D721Med (cell line): ENCODE data around the gene GRID2.
A peak's percentile ranks its signal among the peaks of the same experiment; 100 is the strongest.

ENCODE experiments used
- DNase-seq: peaks from one replicate; pipeline ENCODE4 v3.0.0; 2011; ENCODE audit warnings: low spot score; ENCODE audit not compliant: insufficient read length
- FAIRE-seq: peaks from 2 replicates; lab custom pipeline; 2011; peaks lifted over from hg19 to GRCh38; lab: Jason Lieb, UNC
- TF ChIP-seq, protein P1 (sequence below): IDR thresholded peaks from 2 replicates; pipeline ENCODE4 v1.5.1; 2012; ENCODE audit warnings: mild to moderate bottlenecking, control low read depth; ENCODE audit not compliant: insufficient read depth; ENCODE audit errors: missing control alignments

Gene GRID2

GRCh38 chr4:93515208-93515607 lies 1211.4 kb downstream of the GRID2 start:
- TF ChIP-seq, protein P1, sequence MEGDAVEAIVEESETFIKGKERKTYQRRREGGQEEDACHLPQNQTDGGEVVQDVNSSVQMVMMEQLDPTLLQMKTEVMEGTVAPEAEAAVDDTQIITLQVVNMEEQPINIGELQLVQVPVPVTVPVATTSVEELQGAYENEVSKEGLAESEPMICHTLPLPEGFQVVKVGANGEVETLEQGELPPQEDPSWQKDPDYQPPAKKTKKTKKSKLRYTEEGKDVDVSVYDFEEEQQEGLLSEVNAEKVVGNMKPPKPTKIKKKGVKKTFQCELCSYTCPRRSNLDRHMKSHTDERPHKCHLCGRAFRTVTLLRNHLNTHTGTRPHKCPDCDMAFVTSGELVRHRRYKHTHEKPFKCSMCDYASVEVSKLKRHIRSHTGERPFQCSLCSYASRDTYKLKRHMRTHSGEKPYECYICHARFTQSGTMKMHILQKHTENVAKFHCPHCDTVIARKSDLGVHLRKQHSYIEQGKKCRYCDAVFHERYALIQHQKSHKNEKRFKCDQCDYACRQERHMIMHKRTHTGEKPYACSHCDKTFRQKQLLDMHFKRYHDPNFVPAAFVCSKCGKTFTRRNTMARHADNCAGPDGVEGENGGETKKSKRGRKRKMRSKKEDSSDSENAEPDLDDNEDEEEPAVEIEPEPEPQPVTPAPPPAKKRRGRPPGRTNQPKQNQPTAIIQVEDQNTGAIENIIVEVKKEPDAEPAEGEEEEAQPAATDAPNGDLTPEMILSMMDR, result no peak
- DNase-seq, result no peak
- FAIRE-seq, result no peak

DNA sequence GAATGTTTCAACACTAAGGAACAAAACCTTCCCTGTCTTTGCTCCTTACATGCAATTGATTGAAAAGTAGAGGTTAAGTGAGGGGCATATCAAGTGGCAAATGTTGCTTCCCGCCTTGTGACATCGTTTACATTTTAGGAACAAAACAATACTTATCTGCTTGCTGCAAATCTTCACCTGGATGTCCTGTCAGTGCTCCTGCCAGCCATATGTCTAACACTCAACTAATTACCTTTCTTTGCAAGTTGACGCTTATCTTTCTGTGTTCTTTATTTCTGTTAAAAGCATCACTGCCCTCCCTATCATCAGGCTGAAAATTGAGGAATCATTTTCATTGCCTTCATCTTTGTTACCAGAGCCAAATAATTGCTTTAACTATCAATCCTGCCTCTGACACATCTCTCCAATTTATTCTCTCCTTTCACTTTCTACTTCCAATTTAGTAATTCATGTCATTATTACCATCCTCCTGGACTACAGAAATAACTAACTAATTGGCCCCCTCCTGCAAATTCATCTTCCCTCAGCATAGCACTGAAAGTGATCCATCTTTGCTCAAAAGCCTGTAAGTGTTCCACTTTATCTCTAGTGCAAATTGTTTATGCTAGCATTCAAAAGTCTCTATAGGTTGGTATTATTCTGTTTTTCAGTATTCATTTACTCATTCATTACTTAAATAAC lies 1226.1 kb downstream of the GRID2 start:
- no peak for FAIRE-seq
- TF ChIP-seq, protein P1, result no peak

GRCh38 chr4:93532234-93532633 lies 1228.5 kb downstream of the GRID2 start:
- TF ChIP-seq, protein P1, result no peak
- peak; percentile 73 for FAIRE-seq
- DNase-seq, result no peak

More for the DNA sequence above, 1226.1 kb downstream of the GRID2 start:
- no peak for DNase-seq

GRCh38 chr4:93540562-93540961 lies 1236.8 kb downstream of the GRID2 start:
- FAIRE-seq (no peak), DNase-seq (no peak)
- TF ChIP-seq, protein P1, result no peak

GRCh38 chr4:93561842-93562241 lies 1258.1 kb downstream of the GRID2 start:
- FAIRE-seq (no peak), DNase-seq (no peak)
- TF ChIP-seq, protein P1, result no peak

DNA sequence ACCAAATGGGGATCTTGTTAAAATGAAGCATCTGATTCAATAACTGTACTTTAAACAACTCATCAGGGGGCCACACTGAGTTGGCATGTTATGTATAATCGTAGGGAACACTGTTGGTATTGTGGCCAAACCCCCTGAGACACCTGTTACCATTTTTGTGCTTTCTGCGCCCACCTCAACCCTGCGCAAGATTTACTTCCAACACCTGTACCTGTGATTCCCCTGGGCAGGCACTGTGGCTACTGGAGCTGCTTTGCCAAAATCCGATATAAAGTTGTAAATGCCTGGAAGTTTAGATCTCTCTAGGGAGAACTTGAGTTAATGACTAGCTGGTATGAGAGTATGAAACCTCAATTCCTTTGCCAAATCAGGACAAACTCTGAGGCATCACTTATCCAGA lies 1265.0 kb downstream of the GRID2 start:
- TF ChIP-seq, protein P1, result no peak
- DNase-seq (no peak), FAIRE-seq (no peak)

DNA sequence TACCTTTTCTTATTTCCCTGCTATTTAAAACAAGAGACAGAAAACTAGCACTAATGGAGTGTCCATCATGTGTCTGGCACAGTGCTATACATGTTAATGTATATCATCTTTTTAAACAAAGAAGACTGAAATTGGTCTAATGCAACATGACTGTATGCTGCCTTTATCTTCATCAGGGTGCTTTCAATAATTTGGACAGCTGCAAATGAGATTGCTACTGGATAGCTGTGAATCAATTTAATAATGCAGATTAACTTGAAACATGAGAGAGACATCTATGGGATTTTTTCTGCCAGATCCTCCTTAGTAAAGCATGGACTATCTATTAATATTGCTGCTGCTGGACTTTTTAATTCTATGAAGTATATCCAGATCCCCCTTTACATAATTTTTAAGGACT lies 1269.5 kb downstream of the GRID2 start:
- FAIRE-seq (no peak), DNase-seq (no peak)
- TF ChIP-seq, protein P1, result no peak
